ENCODE results near the gene MDC1. TPM values are rescaled to one million over a fixed set of nuclear protein-coding genes. Genes with fewer than 3 reads are reported as not detected.

MDC1 gene
- total and polyA plus RNA-seq, 2 of the 13 experiments (the other 11 are each of a cell fraction or from before 2014, with no cell fraction given), result 8.4 to 14.0 TPM

DNA sequence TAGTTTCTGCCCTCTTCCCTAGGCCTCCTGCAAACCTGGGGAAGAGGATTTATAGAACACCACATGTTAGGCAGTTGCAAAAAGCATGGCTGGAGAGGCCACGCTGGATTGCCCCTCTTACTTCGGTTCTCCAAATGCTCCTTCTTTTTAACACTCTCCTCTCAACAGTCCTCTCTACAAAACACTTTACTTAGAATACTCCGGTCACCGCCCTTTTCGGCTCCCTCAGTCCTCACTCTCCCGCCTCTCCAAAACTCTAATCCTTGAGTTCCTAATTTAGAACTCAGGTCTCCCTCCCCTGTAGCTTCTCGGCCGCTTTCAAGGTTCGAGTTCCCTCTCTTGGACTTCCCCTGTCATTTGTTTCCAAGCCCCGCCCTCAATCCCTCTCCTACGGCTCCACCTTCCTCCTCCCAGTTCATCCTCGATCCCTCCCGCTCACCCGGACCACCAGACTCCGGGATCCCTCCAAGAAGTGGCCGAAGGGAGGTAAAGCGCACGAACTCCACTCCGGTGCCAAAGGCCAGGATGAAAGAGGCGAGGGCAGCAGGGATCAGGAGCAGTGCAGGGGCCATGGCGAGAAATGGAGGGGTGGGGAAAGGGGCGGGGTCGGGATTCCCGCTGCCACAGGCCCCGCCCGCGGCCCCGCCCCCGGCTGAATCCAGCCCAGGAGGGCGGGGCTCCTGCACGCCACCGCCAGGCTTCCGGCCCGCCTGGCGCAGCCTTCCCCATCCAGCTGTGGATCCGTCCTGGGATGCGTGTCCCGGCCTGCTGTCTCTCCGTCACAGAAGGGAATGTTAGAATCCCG lies 26.5 kb downstream of the MDC1 start, which contains the start of gene NRM (continued):
- TF ChIP-seq, protein P1, sequence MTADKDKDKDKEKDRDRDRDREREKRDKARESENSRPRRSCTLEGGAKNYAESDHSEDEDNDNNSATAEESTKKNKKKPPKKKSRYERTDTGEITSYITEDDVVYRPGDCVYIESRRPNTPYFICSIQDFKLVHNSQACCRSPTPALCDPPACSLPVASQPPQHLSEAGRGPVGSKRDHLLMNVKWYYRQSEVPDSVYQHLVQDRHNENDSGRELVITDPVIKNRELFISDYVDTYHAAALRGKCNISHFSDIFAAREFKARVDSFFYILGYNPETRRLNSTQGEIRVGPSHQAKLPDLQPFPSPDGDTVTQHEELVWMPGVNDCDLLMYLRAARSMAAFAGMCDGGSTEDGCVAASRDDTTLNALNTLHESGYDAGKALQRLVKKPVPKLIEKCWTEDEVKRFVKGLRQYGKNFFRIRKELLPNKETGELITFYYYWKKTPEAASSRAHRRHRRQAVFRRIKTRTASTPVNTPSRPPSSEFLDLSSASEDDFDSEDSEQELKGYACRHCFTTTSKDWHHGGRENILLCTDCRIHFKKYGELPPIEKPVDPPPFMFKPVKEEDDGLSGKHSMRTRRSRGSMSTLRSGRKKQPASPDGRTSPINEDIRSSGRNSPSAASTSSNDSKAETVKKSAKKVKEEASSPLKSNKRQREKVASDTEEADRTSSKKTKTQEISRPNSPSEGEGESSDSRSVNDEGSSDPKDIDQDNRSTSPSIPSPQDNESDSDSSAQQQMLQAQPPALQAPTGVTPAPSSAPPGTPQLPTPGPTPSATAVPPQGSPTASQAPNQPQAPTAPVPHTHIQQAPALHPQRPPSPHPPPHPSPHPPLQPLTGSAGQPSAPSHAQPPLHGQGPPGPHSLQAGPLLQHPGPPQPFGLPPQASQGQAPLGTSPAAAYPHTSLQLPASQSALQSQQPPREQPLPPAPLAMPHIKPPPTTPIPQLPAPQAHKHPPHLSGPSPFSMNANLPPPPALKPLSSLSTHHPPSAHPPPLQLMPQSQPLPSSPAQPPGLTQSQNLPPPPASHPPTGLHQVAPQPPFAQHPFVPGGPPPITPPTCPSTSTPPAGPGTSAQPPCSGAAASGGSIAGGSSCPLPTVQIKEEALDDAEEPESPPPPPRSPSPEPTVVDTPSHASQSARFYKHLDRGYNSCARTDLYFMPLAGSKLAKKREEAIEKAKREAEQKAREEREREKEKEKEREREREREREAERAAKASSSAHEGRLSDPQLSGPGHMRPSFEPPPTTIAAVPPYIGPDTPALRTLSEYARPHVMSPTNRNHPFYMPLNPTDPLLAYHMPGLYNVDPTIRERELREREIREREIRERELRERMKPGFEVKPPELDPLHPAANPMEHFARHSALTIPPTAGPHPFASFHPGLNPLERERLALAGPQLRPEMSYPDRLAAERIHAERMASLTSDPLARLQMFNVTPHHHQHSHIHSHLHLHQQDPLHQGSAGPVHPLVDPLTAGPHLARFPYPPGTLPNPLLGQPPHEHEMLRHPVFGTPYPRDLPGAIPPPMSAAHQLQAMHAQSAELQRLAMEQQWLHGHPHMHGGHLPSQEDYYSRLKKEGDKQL (CRISPR knock-in tag; IDR thresholded peaks at IDR 0.05; ENCODE audit: low read depth), result no peak
- TF ChIP-seq SATB2 (CRISPR knock-in tag; IDR thresholded peaks at IDR 0.05) (0 out of 2 replicates have a peak, but pooled peaks have one; percentile 76), IKZF4 (CRISPR knock-in tag; IDR thresholded peaks at IDR 0.05; ENCODE audit: borderline replicate concordance, low read depth, not compliant biosample characterization) (no peak), SIN3B (IDR thresholded peaks at IDR 0.05; ENCODE audit: low read length) (no peak), RXRB (CRISPR knock-in tag; IDR thresholded peaks at IDR 0.05; ENCODE audit: borderline replicate concordance) (peak; percentile 11; the same call in 1 of the 2 replicates), ZNF614 (CRISPR knock-in tag; IDR thresholded peaks at IDR 0.05; ENCODE audit: borderline replicate concordance) (no peak; the same call in 1 of the 2 replicates), TARDBP (CRISPR knock-in tag; IDR thresholded peaks at IDR 0.05) (no peak), MTA1 (CRISPR knock-in tag; IDR thresholded peaks at IDR 0.05; ENCODE audit: borderline replicate concordance) (peak; percentile 20; the same call in 1 of the 2 replicates), MTA3 (CRISPR knock-in tag; IDR thresholded peaks at IDR 0.05) (no peak), MEIS2 (CRISPR knock-in tag; IDR thresholded peaks at IDR 0.05) (peak; percentile 48; the same call in 1 of the 2 replicates), RXRA (CRISPR knock-in tag; IDR thresholded peaks at IDR 0.05) (peak; percentile 74), SIN3A (IDR thresholded peaks at IDR 0.05; ENCODE audit: borderline replicate concordance, low read depth, low read length) (peak; percentile 77; the same call in 1 of the 2 replicates), GLI4 (CRISPR knock-in tag; IDR thresholded peaks at IDR 0.05; ENCODE audit: borderline replicate concordance) (no peak), KDM3A (CRISPR knock-in tag; IDR thresholded peaks at IDR 0.05; ENCODE audit: low read depth) (peak; percentile 47; the same call in 1 of the 2 replicates), KAT8 (CRISPR knock-in tag; IDR thresholded peaks at IDR 0.05) (peak; percentile 80)
- TF ChIP-seq, protein P2, sequence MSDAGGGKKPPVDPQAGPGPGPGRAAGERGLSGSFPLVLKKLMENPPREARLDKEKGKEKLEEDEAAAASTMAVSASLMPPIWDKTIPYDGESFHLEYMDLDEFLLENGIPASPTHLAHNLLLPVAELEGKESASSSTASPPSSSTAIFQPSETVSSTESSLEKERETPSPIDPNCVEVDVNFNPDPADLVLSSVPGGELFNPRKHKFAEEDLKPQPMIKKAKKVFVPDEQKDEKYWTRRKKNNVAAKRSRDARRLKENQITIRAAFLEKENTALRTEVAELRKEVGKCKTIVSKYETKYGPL (CRISPR knock-in tag; IDR thresholded peaks at IDR 0.05), result no peak
- TF ChIP-seq, protein P3, sequence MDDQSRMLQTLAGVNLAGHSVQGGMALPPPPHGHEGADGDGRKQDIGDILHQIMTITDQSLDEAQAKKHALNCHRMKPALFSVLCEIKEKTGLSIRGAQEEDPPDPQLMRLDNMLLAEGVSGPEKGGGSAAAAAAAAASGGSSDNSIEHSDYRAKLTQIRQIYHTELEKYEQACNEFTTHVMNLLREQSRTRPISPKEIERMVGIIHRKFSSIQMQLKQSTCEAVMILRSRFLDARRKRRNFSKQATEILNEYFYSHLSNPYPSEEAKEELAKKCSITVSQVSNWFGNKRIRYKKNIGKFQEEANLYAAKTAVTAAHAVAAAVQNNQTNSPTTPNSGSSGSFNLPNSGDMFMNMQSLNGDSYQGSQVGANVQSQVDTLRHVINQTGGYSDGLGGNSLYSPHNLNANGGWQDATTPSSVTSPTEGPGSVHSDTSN (CRISPR knock-in tag; IDR thresholded peaks at IDR 0.05; ENCODE audit: borderline replicate concordance), result 0 out of 2 replicates have a peak, but pooled peaks have one; percentile 33
- TF ChIP-seq, protein P4, sequence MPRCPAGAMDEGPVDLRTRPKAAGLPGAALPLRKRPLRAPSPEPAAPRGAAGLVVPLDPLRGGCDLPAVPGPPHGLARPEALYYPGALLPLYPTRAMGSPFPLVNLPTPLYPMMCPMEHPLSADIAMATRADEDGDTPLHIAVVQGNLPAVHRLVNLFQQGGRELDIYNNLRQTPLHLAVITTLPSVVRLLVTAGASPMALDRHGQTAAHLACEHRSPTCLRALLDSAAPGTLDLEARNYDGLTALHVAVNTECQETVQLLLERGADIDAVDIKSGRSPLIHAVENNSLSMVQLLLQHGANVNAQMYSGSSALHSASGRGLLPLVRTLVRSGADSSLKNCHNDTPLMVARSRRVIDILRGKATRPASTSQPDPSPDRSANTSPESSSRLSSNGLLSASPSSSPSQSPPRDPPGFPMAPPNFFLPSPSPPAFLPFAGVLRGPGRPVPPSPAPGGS (CRISPR knock-in tag; IDR thresholded peaks at IDR 0.05), result 0 out of 2 replicates have a peak, but pooled peaks have one; percentile 21
- TF ChIP-seq, protein P5, sequence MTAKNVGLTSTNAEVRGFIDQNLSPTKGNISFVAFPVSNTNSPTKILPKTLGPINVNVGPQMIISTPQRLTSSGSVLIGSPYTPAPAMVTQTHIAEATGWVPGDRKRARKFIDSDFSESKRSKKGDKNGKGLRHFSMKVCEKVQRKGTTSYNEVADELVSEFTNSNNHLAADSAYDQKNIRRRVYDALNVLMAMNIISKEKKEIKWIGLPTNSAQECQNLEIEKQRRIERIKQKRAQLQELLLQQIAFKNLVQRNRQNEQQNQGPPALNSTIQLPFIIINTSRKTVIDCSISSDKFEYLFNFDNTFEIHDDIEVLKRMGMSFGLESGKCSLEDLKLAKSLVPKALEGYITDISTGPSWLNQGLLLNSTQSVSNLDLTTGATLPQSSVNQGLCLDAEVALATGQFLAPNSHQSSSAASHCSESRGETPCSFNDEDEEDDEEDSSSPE (CRISPR knock-in tag; IDR thresholded peaks at IDR 0.05), result peak; percentile 79

Measured in HepG2 (cell line).